ENCODE measurements around the gene RYR2. TPM values are rescaled to one million over a fixed set of nuclear protein-coding genes. Genes with fewer than 3 reads are reported as not detected.

RYR2 gene
- total RNA-seq, 4 donors from 2014 or later = 1.2 to 7.0 (median 2.5) TPM

GRCh38 chr1:237713916-237714315, 671.9 kb downstream of the RYR2 start:
- Histone ChIP-seq H3K4me1 (no peaks in the 10 kb centered on the region), H3K36me3 (no peaks in the 10 kb centered on the region), H3K4me3 (no peak overlapping the region), H3K27ac (no peak overlapping the region), H3K9me3 (no peaks in the 10 kb centered on the region), H3K27me3 (no peaks in the 10 kb centered on the region)
- WGBS, 2 donors (ENCODE audit: low coverage in 1 of 2) = 57 to 70% methylated on average over 1 of the region's 1 CpG
- no peak for DNase-seq
- TF ChIP-seq, protein P1, sequence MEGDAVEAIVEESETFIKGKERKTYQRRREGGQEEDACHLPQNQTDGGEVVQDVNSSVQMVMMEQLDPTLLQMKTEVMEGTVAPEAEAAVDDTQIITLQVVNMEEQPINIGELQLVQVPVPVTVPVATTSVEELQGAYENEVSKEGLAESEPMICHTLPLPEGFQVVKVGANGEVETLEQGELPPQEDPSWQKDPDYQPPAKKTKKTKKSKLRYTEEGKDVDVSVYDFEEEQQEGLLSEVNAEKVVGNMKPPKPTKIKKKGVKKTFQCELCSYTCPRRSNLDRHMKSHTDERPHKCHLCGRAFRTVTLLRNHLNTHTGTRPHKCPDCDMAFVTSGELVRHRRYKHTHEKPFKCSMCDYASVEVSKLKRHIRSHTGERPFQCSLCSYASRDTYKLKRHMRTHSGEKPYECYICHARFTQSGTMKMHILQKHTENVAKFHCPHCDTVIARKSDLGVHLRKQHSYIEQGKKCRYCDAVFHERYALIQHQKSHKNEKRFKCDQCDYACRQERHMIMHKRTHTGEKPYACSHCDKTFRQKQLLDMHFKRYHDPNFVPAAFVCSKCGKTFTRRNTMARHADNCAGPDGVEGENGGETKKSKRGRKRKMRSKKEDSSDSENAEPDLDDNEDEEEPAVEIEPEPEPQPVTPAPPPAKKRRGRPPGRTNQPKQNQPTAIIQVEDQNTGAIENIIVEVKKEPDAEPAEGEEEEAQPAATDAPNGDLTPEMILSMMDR (IDR thresholded peaks at IDR 0.05) = no peak
- TF ChIP-seq POLR2AphosphoS5 (IDR thresholded peaks at IDR 0.05) = no peak
- no peak for TF ChIP-seq EP300 (IDR thresholded peaks at IDR 0.05; ENCODE audit: low read depth)
- intact Hi-C loops (cut with DNase I; ENCODE audit: low total_unique reads) (no loop called here), in situ Hi-C loops (cut with MboI; ENCODE audit: low pct_ligation_motif_present in 1 of 4, low pct_unique_long_range_greater_than_20kb in 1 of 4, low sequenced_read_pairs in 3 of 4) (no loop called here)

DNA sequence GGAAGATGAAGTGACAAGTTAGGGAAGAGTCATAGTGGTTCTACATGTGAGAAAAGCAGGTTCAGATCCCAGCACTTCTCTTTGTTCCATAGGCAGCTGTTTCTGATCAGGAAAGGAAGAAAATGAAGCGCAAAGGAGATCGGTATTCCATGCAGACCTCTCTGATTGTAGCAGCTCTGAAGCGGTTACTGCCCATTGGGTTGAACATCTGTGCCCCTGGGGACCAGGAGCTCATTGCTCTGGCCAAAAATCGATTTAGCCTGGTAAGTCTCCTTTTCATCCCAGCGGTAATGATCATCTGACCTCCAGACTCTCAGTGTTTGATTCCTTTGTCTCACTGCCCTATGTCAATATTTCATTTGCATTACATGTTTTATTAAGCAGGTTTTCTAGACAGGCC, 675.1 kb downstream of the RYR2 start:
- Histone ChIP-seq H3K36me3 (no peaks in the 10 kb centered on the region), H3K4me1 (no peaks in the 10 kb centered on the region), H3K27ac (no peak overlapping the region), H3K27me3 (no peaks in the 10 kb centered on the region), H3K9me3 (no peaks in the 10 kb centered on the region), H3K4me3 (no peak overlapping the region)
- DNase-seq = no peak
- 81 to 86% methylated on average over 3 to 5 of the region's 5 CpGs for WGBS, 2 donors (ENCODE audit: low coverage in 1 of 2)
- intact Hi-C loops (cut with DNase I; ENCODE audit: low total_unique reads) = no loop called here
- in situ Hi-C loops (cut with MboI; ENCODE audit: low pct_ligation_motif_present in 1 of 4, low pct_unique_long_range_greater_than_20kb in 1 of 4, low sequenced_read_pairs in 3 of 4) = no loop called here
- TF ChIP-seq POLR2AphosphoS5 (IDR thresholded peaks at IDR 0.05) (no peak), POLR2A (IDR thresholded peaks at IDR 0.05) (no peak), EP300 (IDR thresholded peaks at IDR 0.05; ENCODE audit: low read depth) (no peak)
- TF ChIP-seq, protein P1 (IDR thresholded peaks at IDR 0.05) = no peak

DNA sequence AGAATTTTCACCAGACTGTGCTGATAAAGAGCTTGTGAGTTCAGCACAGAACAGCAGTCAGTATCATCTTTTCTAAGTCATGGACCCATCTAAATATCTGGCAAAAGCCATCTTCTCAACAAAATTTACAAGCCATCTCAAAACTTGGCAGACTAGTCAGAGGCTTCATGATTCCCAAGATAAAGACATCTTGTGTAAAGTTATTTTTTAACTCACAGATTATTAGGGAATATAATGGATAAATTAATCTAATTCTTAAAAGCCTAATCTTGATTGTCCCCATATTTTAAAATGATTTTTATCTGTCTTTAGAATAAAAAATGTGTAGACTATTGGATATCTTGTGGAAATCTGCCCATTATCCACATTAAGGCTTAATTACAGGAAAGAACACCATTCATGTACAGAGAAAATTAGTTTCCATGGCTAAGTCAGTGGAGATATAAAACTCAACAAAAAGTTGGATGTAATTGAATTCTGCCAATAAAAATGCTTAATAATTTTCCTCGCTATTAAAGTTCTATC, 688.9 kb downstream of the RYR2 start:
- no peaks in the 10 kb centered on the region for H3K9me3 ChIP-seq
- no peak overlapping the region for H3K27ac ChIP-seq
- no peaks in the 10 kb centered on the region for H3K36me3 ChIP-seq
- in situ Hi-C loops (cut with MboI; ENCODE audit: low pct_ligation_motif_present in 1 of 4, low pct_unique_long_range_greater_than_20kb in 1 of 4, low sequenced_read_pairs in 3 of 4) = no loop called here
- TF ChIP-seq POLR2AphosphoS5 (IDR thresholded peaks at IDR 0.05) = no peak
- no peak for TF ChIP-seq POLR2A (IDR thresholded peaks at IDR 0.05)
- no peak for TF ChIP-seq EP300 (IDR thresholded peaks at IDR 0.05; ENCODE audit: low read depth)
- TF ChIP-seq, protein P1 (IDR thresholded peaks at IDR 0.05) = no peak
- H3K4me3 ChIP-seq = no peak overlapping the region
- no peaks in the 10 kb centered on the region for H3K27me3 ChIP-seq
- no peaks in the 10 kb centered on the region for H3K4me1 ChIP-seq
- DNase-seq = no peak
- WGBS, 2 donors (ENCODE audit: low coverage in 1 of 2) = 92 to 94% methylated on average over 1 of the region's 1 CpG
- intact Hi-C loops (cut with DNase I; ENCODE audit: low total_unique reads) = no loop called here

DNA sequence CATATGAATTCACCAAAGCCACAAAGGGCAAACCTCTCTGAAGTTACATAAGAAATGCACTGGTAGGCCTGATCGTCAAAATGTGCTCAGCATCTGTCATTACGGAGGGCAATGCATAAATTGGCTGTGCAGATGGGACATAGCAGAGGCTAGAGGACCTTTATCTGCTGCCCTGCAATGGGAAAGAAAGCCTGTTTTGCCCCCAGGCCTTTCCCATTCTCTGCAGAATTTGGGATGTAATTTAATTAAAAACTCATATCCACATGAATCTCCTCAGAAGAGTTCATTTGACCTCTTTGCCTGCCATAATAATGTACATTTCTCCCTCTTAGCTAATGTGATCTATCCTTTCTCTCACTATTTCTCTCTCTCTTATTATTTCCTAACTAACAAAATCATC, 690.7 kb downstream of the RYR2 start:
- TF ChIP-seq, protein P1 (IDR thresholded peaks at IDR 0.05) = no peak
- no peak for TF ChIP-seq EP300 (IDR thresholded peaks at IDR 0.05; ENCODE audit: low read depth)
- no peak for TF ChIP-seq POLR2A (IDR thresholded peaks at IDR 0.05)
- no peak for TF ChIP-seq POLR2AphosphoS5 (IDR thresholded peaks at IDR 0.05)
- no peak for DNase-seq
- intact Hi-C loops (cut with DNase I; ENCODE audit: low total_unique reads) = no loop called here
- no peaks in the 10 kb centered on the region for H3K4me1 ChIP-seq
- no peaks in the 10 kb centered on the region for H3K36me3 ChIP-seq
- H3K27me3 ChIP-seq = no peaks in the 10 kb centered on the region
- in situ Hi-C loops (cut with MboI; ENCODE audit: low pct_ligation_motif_present in 1 of 4, low pct_unique_long_range_greater_than_20kb in 1 of 4, low sequenced_read_pairs in 3 of 4) = no loop called here
- 88 to 94% methylated on average over 2 of the region's 2 CpGs for WGBS, 2 donors (ENCODE audit: low coverage in 1 of 2)
- H3K9me3 ChIP-seq = no peaks in the 10 kb centered on the region
- no peak overlapping the region for H3K27ac ChIP-seq
- H3K4me3 ChIP-seq = no peak overlapping the region
